Esophagus squamous epithelium (tissue), 4 donors: ENCODE results near the gene DYNC1I1.

Experiments used
- POLR2A ChIP-seq, 4 donors: fragments of 450-650 bp; IDR thresholded peaks; one replicate each; pipeline ENCODE4 v1.6.1; 2017; ENCODE audit warnings: antibody characterized with exemption in 4 of 4, mild to moderate bottlenecking in 4 of 4, moderate library complexity in 3 of 4
- TF ChIP-seq, protein P1 (sequence below), 6 experiments: fragments of 450-650 bp in 4 of 6; fragments of 200-600 bp in 2 of 6; sonication (generic) in 2 of 6; IDR thresholded peaks; one replicate each; pipeline ENCODE4 v1.5.1; 2016 to 2019; ENCODE audit warnings: antibody characterized with exemption in 6 of 6, mild to moderate bottlenecking in 4 of 6, moderate library complexity in 4 of 6

DNA sequence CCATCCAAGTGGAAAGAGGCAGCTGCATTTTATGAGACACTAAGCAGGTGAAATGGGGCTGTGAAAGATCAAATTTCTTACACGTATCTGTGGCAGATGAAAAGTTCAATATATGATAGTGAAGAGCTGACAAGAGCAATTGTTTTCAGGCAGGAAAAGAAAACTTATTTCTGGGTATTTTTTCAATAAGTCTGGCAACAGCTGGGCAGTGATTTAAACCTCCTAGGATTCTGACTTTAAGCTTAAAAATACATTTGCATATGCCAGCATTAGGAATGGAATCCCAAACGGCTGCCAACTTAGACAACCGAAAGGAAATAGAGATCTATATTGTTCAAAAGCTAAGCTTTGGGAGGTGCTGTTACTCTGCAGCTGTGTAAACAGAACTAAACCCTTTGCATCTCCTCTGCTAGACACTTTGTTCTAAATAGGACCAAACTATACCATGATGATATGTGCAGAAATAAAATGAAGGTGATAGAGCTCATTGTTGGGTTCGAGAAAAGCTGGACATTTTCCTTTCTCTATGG, 26.1 kb downstream of the DYNC1I1 start:
- TF ChIP-seq, protein P1, sequence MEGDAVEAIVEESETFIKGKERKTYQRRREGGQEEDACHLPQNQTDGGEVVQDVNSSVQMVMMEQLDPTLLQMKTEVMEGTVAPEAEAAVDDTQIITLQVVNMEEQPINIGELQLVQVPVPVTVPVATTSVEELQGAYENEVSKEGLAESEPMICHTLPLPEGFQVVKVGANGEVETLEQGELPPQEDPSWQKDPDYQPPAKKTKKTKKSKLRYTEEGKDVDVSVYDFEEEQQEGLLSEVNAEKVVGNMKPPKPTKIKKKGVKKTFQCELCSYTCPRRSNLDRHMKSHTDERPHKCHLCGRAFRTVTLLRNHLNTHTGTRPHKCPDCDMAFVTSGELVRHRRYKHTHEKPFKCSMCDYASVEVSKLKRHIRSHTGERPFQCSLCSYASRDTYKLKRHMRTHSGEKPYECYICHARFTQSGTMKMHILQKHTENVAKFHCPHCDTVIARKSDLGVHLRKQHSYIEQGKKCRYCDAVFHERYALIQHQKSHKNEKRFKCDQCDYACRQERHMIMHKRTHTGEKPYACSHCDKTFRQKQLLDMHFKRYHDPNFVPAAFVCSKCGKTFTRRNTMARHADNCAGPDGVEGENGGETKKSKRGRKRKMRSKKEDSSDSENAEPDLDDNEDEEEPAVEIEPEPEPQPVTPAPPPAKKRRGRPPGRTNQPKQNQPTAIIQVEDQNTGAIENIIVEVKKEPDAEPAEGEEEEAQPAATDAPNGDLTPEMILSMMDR (IDR thresholded peaks at IDR 0.05): no peak
- no peak for TF ChIP-seq POLR2A (IDR thresholded peaks at IDR 0.05)
